Hematopoietic multipotent progenitor cell treated with erythropoietin and hydrocortisone succinate and interleukin-3 and kit ligand, for 4 days (in vitro differentiated cells): Measurements from ENCODE around the gene CD101.
A peak's percentile ranks its signal among the peaks of the same experiment; 100 is the strongest.

Experiments used
- DNase-seq: peaks from one replicate; pipeline ENCODE4 v3.0.0-alpha.2; 2015

The CD101 gene

DNA sequence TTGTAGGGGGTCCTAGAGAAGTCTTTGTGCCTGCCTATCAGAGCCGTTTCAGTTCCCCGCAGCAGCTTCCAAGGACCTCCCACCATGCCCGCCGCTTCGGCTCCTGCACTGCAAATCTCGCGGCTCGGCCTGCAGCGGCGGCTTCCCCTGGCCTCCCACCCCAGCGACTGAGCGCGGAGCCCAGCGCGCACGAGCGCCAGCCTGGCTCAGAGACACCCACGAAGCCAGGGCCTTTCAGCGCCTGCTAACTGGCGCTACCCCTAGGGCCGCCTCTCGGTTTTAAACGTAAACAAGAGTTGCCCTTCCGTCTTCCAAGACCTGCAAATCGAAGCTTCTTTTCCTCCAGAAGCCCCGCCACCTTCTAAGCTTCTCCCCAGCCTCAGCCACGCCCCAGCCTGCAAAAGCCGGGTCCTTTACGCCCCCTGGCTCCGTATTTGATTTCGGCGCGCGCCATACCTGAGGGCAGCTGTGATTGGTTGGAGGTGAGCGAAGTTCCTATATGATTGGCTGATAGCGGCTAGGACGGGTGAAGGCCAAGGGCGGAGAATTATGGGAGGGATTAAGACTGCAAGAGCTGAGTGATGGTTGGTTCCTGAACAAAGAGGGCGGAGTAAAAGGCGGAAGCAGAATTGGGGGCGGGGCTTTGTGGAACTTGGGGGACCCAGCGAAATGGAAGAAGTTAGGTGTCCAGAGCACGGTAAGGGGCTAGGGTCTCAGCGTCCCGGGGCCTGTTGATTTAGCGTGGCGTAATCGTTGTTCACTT lies 58.3 kb downstream of the CD101 start, which contains the start of gene TTF2:
TTF2 (plus strand) TSS at position 649 of the 763 bp plus-strand sequence; CDS start at position 670, 21 bp downstream.
- DNase-seq, result peak; percentile 100

DNA sequence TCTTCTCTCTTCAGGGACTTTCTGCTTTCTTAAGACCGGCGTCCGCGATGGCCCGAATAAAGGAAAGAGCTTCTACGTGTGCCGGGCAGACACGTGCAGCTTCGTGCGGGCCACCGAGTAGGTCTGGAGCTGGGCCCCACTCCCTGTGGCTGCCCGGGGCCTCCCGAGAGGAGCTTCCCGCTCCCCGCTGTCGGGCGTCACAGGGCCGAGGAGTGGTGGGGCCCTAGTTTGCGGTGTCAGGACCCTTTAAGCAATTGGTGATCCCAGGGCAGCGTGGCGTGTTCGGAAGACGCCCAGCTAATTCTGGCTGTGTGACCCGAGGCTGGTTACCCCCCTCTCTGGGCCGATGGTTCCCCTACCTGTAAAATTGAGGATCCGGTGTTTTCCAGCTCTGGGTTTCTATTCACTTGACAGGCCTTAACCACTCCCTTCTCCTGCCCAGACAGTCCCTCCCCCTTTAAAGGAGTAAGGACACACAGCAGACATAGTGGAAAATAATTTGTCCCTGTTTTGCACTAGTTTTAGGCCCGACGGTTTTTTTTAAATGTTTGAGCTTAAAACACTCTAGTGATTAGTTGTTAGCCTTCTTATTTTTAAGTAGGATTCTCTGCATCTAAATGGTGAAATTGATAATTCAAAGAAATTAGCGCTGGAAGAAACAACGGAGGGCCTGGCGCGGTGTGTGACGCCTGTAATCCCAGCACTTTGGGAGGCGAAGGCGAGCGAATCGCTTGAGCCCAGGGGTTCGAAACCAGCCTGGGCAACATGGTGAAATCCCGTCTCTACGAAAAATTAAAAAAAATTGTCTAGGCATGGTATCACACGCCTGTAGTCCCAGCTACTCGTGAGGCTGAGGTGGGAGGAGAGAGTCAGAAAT lies 59.1 kb downstream of the CD101 start:
- peak; percentile 79 for DNase-seq

DNA sequence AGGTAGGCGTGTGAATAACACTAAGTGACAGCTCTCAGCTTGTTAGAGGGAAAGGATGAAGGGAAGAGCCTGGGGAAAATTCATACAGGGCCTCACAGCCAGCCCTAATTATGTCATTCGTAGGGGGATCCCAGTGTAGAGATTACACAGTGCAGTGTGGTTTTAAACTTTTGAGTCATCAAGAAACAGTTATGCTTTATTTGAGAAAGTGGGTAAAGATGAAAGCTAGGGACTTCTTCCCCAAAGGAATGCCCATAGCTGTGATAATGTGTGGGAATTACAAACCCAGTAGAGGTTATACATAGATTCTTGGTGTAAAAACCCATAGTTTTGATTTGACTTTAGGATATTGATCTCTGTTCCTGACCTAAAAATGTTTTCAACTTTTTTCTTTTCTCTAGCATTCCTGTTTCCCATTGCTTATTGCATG lies 60.4 kb downstream of the CD101 start:
- peak; percentile 24 for DNase-seq

DNA sequence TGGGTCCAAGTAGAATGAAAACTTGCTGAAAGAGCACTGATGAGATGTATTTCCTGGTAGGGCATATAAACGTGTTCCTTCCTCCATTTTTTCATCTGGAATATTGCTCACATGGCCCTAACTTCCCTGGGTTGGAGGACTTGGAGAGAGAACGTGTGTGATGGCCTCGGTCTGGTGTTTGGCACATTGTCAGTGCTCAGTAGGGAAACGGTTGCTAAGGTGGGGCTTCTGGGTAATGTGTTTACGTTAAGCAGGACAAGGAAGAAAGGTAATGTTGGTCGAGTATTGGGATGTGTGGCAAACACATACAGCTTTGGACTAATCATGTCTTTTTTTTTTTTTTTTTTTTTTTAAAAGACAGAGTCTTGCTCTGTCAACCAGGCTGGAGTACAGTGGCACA lies 64.8 kb downstream of the CD101 start:
- no peak for DNase-seq

DNA sequence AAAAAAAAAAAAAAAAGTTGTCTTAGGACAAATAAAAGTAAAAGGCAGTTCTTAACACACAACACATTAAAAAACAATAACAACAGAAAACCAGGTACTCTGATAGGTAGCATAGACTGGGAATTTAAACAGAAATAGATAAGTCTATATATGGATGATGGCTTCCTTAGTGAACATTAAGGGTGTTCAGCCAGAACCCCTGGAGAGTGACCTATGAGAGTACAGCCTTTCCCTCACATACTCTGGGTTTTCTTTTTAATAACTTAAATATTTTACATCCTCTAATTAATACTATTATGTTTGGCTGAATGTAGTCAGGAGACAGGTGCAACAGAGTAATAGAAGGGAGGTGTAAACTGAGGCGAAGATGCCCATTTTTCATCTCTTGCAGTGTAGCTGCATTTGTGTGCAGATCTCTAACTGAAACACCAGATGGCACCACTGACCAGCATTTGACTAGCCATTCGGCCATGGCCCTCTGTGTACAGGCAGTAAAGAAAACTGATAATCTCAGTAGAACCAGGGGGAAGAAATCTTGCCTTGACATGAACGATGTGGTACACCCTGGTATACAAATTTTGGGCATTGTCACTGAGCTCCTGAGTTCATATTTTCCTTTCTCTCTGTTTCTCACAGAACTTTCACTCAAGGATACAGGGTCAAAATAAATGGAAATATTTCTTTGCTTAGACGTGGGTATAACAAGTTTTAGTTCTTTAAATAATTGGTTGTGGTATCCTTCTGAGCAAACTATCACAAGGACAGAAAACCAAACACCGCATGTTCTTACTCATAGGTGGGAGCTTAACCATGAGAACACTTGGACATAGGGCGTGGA lies 66.2 kb downstream of the CD101 start:
- DNase-seq, result peak; percentile 75

DNA sequence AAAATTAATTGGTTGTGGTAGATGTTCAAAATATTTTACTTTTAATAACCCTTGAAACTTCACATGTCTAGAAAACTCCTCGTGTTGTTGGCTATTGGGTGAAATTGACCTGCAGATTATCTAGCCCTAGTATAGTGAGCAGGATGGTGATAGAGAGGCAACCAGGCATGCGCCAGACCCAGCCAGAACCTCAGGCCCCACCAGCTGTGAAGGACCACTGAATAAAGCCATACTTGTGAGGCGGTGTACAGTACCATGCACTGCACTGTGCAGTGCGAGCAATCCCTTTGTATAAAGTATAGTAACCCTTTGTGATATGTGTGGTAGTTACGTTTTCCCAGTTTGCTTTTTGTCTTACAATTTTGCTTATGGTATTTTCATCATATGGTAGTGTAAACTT lies 67.0 kb downstream of the CD101 start:
- DNase-seq, result no peak

DNA sequence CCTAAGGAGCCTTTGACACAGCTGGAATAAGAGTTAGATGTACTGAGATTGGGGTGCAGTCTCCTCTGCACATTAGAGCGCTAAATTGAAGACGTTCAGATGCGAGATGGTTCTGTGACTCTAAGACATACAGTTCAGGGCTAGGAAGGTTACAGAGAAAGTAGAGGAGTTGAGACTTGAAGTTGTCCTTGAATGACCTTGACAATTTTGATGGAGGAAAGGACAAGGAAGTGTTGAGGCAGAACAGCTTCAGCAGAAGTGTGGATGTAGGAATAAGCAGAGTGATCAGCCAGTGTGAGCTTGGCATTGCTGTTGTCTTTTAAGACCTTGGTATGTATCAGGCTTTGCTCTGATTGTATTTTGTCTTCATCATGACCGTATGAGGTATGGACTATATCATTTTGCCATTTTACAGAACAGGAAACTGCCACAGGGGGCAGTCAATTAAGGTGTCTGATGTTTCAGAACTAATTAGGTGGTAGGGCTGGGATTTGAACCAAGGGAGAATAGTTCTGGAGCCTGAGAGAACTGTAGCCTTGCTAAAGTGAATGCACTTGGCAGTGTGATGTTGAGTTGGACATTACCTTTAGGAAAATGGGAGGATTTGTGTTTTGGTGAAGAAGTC lies 67.8 kb downstream of the CD101 start:
- peak; percentile 15 for DNase-seq

DNA sequence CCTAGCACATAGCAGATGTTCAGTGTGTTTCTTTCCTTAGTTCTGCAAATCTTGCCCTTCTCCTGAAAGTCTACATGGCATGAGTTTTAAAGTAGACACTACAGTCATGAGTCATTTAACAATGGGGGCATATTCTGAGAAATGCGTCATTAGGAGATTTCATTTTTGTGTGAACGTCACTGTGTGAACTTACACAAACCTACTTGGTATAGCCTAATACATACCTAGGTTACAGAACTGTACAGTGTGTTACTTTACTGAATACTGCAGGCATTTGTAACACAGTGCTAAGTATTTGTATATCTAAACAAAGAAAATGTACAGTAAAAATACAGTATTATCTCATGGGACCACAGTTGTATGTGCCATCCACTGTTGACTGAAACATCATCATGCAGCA lies 68.6 kb downstream of the CD101 start:
- no peak for DNase-seq

DNA sequence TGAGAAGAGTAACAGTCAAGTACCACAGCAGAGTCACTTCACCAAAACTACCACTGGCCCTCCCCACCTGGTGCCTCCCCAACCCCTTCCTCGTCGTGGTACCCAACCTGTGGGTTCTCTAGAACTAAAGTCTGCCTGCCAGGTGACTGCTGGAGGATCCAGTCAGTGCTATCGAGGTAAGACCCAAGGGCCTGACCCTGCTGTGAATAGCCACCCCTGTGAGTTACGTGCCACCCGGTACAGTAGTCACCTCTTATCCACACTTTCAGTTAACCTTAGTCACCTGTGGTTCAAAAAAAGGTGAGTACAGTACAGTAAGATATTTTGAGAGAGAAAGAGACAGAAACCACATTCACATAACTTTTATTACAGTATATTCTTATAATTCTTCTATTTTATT lies 75.1 kb downstream of the CD101 start:
- DNase-seq, result no peak

DNA sequence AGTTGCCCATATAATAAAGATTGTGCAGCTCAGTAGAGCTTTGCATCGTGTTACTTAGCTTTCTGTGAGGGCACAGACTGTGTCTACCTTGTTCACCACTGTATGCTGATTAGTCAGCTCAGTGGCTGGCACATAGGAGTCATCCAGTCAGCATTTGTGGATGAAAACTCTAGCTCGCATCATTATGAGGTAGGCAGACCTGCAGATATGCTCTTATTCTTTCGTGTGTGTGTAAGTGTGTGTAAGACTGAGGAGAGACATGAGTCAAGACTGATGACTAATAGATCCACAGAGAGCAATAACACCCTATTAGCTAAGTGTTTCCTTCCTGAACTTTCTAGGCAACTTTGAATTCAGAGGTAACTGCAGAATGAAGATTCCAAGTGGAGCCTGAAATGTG lies 75.7 kb downstream of the CD101 start:
- no peak for DNase-seq

DNA sequence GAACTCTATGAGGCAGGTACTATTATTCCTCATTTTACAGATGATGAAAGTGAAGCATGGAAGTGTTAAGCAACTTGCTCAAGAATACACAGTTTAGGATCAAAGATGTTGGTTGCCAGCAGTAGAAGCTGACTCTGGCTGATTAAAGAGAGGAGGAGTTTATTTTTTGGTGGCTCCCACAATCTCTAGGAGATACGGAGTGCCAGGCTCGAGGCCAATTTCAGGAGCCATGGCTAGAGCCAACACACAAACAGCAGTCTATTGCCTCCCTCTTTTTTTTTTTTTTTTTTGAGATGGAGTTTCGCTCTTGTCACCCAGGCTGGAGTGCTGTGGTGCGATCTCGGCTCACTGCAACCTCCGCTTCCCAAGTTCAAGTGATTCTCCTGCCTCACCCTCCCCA lies 78.2 kb downstream of the CD101 start:
- DNase-seq, result no peak

DNA sequence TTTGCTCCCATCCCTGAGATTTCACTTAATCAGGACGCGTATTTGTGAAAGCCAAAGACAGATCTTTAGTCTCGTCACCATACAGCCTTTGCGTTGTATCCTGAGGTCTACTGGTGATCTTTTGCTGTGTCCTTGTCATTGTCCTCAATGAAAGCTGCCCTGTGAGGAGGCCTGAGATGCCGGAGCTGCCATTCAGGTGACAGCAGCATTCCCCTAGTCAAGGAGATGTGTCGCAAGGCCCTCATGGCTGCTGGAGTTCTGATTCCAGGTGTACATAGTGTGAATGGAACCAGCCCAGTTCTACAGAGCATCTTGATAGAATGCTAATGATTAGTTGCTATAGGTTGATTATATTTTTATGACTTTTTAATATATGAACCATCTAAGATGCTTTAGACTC lies 82.7 kb downstream of the CD101 start:
- DNase-seq, result no peak
